PC-9 (cell line): Measurements from ENCODE around the gene GLMN.

ENCODE experiments used
- CTCF ChIP-seq: fragments of 200-600 bp; sonication (generic); conservative IDR thresholded peaks from 2 replicates; pipeline ENCODE4 v1.6.1; 2017; ENCODE audit warnings: mixed run types, antibody characterized with exemption, mild to moderate bottlenecking, moderate library complexity
- EZH2 ChIP-seq: fragments of 200-600 bp; sonication (generic); IDR thresholded peaks from 2 replicates; pipeline ENCODE4 v1.8.0; 2017; ENCODE audit warnings: antibody characterized with exemption, low read depth

DNA sequence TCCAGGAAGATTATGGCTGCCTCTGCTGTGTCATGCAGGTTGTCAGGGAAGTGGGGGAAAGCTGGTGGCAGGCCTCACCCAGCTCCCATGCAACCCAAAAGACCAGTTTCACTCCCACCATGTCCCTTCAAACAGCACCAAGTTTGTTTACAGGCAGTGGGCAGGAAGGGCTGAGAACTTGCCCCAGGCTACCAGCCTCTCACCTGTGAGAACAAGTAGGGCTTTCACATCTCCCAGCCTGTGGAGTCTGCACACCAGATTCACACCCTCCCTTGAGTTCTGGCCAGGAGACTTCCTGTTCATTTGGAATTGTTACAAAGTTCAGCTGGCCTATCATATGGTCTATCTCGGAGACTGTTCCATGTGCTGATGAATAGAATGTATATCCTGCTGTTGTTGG lies 27.9 kb upstream of the GLMN start:
- TF ChIP-seq EZH2, result no peak
- TF ChIP-seq CTCF, result no peak
